GM12873 (cell line): ENCODE results near the gene DRAXIN.

Experiments
- CTCF ChIP-seq: IDR thresholded peaks from 2 replicates; pipeline ENCODE4 v1.5.1; 2012; ENCODE audit warnings: low read depth, mild to moderate bottlenecking, moderate library complexity, low read length, control low read depth; ENCODE audit not compliant: insufficient read depth; ENCODE audit errors: missing control alignments

The DRAXIN gene

GRCh38 chr1:11749996-11750395, 58.5 kb downstream of the DRAXIN start:
- no peak for TF ChIP-seq CTCF

- TF ChIP-seq CTCF = no peak
Measured at GRCh38 chr1:11751087-11751486, 59.6 kb downstream of the DRAXIN start.

- TF ChIP-seq CTCF = no peak
Measured at GRCh38 chr1:11752359-11753088, 61.0 kb downstream of the DRAXIN start.

GRCh38 chr1:11753555-11754208, 62.2 kb downstream of the DRAXIN start:
- no peak for TF ChIP-seq CTCF

GRCh38 chr1:11757047-11757446, 65.5 kb downstream of the DRAXIN start:
- no peak for TF ChIP-seq CTCF

- TF ChIP-seq CTCF = no peak
Measured at GRCh38 chr1:11759791-11760190, 68.3 kb downstream of the DRAXIN start.

- no peak for TF ChIP-seq CTCF
Measured at GRCh38 chr1:11761285-11761684, 69.8 kb downstream of the DRAXIN start.
